K562 (cell line): ENCODE data around the gene RBM12. TPM values are rescaled to one million over a fixed set of nuclear protein-coding genes. Genes with fewer than 3 reads are reported as not detected.

Experiments used
- CREBBP ChIP-seq: IDR thresholded peaks from one replicate; pipeline ENCODE4 v1.6.1; 2012; ENCODE audit warnings: low read depth, mild to moderate bottlenecking, control low read depth, inconsistent platforms, low read length
- PTTG1 ChIP-seq: fragments of 450-650 bp; IDR thresholded peaks from 2 replicates; pipeline ENCODE4 v1.6.1; 2016; ENCODE audit warnings: low read depth, mild to moderate bottlenecking, missing genetic modification characterization, missing compliant biosample characterization
- SRSF3 ChIP-seq: fragments of 200-400 bp; formaldehyde crosslinking; IDR thresholded peaks from 2 replicates; pipeline ENCODE4 v1.6.1; 2016; ENCODE audit warnings: mild to moderate bottlenecking, low read length, moderate library complexity; ENCODE audit not compliant: insufficient read depth
- polyA plus RNA-seq, 8 experiments: library from polyadenylated mRNA; depleted of rRNA in 4 of 8; stranded (reverse) in 5 of 8; unstranded in 3 of 8; fragments of >200 nt; fragmentation: Nextera tagmentation in 2 of 8; fragmentation: Illumina TruSeq in 1 of 8; extraction: Ambion mirVana in 2 of 8; extraction: Trizol in 1 of 8; gene quantifications; 2 replicates each; pipeline versions ENCODE4 v1.2.1 to v1.2.3, GENCODE V29; 2011 to 2014; ENCODE audit warnings: inconsistent platforms in 1 of 8, missing spikeins in 1 of 8
- total RNA-seq, 7 experiments: library from RNA; depleted of rRNA in 6 of 7; stranded (reverse); fragments of >200 nt in 6 of 7; fragmentation: Illumina TruSeq in 2 of 7; extraction: Trizol in 2 of 7; gene quantifications; 2 replicates each; pipeline versions ENCODE4 v1.2.1 to v1.2.3, GENCODE V29; 2011 to 2021; ENCODE audit warnings: low replicate concordance in 1 of 7
- TF ChIP-seq, protein P1 (sequence below): fragments of 450-650 bp; IDR thresholded peaks from 2 replicates; pipeline ENCODE4 v1.6.1; 2016; ENCODE audit warnings: mild to moderate bottlenecking, moderate library complexity
- TF ChIP-seq, protein P2 (sequence below): sonication (generic); formaldehyde crosslinking; IDR thresholded peaks from 2 replicates; pipeline ENCODE4 v1.8.0; 2022; ENCODE audit warnings: mild to moderate bottlenecking, missing genetic modification reagents, borderline replicate concordance
- TF ChIP-seq, protein P3 (sequence below): fragments of 200-800 bp; sonication (Bioruptor generic); IDR thresholded peaks from 2 replicates; pipeline ENCODE4 v1.6.1; 2017; ENCODE audit warnings: missing genetic modification characterization, missing compliant biosample characterization
- TF ChIP-seq, protein P4 (sequence below): fragments of 450-650 bp; formaldehyde crosslinking; IDR thresholded peaks from 2 replicates; pipeline ENCODE4 v1.4.0; 2020; ENCODE audit warnings: mild to moderate bottlenecking, moderate library complexity

Gene RBM12
- total and polyA plus RNA-seq, 9 of the 15 experiments (the other 6 are each of a cell fraction or from before 2014, with no cell fraction given), result 5.0 to 162 (median 73.3) TPM

DNA sequence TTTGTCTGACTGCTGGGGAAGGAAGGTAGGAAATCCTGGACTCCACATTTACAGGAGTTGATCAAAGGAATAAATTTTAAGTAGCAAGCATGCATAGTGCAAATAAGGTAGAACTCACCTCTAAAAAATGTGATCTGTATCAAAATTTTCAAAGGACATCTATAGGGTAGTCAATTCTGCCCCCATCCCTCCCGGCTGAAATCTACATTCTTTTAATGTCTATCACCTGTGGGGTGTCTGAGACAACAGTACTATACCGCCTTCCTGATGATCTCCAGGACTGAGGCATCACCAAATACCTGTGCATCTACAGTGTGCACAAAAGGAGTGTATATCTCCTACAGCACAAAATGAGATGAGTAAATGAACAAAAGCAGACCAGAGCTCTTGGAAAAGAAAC, 19.9 kb downstream of the RBM12 start (continued):
- TF ChIP-seq, protein P1, sequence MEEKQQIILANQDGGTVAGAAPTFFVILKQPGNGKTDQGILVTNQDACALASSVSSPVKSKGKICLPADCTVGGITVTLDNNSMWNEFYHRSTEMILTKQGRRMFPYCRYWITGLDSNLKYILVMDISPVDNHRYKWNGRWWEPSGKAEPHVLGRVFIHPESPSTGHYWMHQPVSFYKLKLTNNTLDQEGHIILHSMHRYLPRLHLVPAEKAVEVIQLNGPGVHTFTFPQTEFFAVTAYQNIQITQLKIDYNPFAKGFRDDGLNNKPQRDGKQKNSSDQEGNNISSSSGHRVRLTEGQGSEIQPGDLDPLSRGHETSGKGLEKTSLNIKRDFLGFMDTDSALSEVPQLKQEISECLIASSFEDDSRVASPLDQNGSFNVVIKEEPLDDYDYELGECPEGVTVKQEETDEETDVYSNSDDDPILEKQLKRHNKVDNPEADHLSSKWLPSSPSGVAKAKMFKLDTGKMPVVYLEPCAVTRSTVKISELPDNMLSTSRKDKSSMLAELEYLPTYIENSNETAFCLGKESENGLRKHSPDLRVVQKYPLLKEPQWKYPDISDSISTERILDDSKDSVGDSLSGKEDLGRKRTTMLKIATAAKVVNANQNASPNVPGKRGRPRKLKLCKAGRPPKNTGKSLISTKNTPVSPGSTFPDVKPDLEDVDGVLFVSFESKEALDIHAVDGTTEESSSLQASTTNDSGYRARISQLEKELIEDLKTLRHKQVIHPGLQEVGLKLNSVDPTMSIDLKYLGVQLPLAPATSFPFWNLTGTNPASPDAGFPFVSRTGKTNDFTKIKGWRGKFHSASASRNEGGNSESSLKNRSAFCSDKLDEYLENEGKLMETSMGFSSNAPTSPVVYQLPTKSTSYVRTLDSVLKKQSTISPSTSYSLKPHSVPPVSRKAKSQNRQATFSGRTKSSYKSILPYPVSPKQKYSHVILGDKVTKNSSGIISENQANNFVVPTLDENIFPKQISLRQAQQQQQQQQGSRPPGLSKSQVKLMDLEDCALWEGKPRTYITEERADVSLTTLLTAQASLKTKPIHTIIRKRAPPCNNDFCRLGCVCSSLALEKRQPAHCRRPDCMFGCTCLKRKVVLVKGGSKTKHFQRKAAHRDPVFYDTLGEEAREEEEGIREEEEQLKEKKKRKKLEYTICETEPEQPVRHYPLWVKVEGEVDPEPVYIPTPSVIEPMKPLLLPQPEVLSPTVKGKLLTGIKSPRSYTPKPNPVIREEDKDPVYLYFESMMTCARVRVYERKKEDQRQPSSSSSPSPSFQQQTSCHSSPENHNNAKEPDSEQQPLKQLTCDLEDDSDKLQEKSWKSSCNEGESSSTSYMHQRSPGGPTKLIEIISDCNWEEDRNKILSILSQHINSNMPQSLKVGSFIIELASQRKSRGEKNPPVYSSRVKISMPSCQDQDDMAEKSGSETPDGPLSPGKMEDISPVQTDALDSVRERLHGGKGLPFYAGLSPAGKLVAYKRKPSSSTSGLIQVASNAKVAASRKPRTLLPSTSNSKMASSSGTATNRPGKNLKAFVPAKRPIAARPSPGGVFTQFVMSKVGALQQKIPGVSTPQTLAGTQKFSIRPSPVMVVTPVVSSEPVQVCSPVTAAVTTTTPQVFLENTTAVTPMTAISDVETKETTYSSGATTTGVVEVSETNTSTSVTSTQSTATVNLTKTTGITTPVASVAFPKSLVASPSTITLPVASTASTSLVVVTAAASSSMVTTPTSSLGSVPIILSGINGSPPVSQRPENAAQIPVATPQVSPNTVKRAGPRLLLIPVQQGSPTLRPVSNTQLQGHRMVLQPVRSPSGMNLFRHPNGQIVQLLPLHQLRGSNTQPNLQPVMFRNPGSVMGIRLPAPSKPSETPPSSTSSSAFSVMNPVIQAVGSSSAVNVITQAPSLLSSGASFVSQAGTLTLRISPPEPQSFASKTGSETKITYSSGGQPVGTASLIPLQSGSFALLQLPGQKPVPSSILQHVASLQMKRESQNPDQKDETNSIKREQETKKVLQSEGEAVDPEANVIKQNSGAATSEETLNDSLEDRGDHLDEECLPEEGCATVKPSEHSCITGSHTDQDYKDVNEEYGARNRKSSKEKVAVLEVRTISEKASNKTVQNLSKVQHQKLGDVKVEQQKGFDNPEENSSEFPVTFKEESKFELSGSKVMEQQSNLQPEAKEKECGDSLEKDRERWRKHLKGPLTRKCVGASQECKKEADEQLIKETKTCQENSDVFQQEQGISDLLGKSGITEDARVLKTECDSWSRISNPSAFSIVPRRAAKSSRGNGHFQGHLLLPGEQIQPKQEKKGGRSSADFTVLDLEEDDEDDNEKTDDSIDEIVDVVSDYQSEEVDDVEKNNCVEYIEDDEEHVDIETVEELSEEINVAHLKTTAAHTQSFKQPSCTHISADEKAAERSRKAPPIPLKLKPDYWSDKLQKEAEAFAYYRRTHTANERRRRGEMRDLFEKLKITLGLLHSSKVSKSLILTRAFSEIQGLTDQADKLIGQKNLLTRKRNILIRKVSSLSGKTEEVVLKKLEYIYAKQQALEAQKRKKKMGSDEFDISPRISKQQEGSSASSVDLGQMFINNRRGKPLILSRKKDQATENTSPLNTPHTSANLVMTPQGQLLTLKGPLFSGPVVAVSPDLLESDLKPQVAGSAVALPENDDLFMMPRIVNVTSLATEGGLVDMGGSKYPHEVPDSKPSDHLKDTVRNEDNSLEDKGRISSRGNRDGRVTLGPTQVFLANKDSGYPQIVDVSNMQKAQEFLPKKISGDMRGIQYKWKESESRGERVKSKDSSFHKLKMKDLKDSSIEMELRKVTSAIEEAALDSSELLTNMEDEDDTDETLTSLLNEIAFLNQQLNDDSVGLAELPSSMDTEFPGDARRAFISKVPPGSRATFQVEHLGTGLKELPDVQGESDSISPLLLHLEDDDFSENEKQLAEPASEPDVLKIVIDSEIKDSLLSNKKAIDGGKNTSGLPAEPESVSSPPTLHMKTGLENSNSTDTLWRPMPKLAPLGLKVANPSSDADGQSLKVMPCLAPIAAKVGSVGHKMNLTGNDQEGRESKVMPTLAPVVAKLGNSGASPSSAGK, result no peak
- TF ChIP-seq PTTG1 (tag), result no peak
- TF ChIP-seq CREBBP, result no peak
- no peak for TF ChIP-seq SRSF3
- TF ChIP-seq, protein P2, sequence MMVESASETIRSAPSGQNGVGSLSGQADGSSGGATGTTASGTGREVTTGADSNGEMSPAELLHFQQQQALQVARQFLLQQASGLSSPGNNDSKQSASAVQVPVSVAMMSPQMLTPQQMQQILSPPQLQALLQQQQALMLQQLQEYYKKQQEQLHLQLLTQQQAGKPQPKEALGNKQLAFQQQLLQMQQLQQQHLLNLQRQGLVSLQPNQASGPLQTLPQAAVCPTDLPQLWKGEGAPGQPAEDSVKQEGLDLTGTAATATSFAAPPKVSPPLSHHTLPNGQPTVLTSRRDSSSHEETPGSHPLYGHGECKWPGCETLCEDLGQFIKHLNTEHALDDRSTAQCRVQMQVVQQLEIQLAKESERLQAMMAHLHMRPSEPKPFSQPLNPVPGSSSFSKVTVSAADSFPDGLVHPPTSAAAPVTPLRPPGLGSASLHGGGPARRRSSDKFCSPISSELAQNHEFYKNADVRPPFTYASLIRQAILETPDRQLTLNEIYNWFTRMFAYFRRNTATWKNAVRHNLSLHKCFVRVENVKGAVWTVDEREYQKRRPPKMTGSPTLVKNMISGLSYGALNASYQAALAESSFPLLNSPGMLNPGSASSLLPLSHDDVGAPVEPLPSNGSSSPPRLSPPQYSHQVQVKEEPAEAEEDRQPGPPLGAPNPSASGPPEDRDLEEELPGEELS, result no peak
- TF ChIP-seq, protein P3, sequence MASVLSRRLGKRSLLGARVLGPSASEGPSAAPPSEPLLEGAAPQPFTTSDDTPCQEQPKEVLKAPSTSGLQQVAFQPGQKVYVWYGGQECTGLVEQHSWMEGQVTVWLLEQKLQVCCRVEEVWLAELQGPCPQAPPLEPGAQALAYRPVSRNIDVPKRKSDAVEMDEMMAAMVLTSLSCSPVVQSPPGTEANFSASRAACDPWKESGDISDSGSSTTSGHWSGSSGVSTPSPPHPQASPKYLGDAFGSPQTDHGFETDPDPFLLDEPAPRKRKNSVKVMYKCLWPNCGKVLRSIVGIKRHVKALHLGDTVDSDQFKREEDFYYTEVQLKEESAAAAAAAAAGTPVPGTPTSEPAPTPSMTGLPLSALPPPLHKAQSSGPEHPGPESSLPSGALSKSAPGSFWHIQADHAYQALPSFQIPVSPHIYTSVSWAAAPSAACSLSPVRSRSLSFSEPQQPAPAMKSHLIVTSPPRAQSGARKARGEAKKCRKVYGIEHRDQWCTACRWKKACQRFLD (CRISPR knock-in tag), result no peak
- TF ChIP-seq, protein P4, sequence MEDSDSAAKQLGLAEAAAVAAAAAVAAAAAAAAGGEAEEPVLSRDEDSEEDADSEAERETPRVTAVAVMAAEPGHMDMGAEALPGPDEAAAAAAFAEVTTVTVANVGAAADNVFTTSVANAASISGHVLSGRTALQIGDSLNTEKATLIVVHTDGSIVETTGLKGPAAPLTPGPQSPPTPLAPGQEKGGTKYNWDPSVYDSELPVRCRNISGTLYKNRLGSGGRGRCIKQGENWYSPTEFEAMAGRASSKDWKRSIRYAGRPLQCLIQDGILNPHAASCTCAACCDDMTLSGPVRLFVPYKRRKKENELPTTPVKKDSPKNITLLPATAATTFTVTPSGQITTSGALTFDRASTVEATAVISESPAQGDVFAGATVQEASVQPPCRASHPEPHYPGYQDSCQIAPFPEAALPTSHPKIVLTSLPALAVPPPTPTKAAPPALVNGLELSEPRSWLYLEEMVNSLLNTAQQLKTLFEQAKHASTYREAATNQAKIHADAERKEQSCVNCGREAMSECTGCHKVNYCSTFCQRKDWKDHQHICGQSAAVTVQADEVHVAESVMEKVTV (CRISPR knock-in tag), result no peak
